Prostate gland (tissue), 2 donors: ENCODE results near the gene HRH4.

ENCODE experiments used
- POLR2A ChIP-seq: fragments of 450-650 bp; IDR thresholded peaks from one replicate; pipeline ENCODE4 v1.6.1; 2016; ENCODE audit warnings: antibody characterized with exemption, mild to moderate bottlenecking
- TF ChIP-seq, protein P1 (sequence below), 4 experiments: fragments of 200-600 bp in 2 of 4; fragments of 450-650 bp in 2 of 4; sonication (generic) in 2 of 4; IDR thresholded peaks; 1 replicate in 3 of 4; 2 replicates in 1 of 4; pipeline ENCODE4 v1.5.1; 2016 to 2019; ENCODE audit warnings: antibody characterized with exemption in 4 of 4, mild to moderate bottlenecking in 2 of 4, moderate library complexity in 2 of 4

DNA sequence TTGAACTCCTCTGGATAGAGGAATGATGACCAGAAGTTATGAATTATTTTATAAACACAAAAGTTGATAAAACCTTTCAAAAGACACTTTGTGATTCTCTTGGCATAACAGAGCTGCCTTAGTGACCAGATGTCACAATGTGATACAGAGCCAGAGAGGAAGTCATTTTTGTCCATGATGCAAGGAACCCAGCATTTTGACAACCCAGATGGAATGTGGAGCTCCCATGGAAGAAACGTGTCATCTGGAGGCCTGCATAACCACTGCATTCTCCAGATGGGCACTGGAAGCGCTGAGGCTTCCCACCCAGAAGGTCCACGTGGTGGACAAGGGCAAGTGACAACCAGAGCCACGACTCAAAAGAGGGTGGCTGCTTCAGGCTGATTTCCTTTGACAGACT is 30.1 kb downstream of the HRH4 start:
- TF ChIP-seq, protein P1, sequence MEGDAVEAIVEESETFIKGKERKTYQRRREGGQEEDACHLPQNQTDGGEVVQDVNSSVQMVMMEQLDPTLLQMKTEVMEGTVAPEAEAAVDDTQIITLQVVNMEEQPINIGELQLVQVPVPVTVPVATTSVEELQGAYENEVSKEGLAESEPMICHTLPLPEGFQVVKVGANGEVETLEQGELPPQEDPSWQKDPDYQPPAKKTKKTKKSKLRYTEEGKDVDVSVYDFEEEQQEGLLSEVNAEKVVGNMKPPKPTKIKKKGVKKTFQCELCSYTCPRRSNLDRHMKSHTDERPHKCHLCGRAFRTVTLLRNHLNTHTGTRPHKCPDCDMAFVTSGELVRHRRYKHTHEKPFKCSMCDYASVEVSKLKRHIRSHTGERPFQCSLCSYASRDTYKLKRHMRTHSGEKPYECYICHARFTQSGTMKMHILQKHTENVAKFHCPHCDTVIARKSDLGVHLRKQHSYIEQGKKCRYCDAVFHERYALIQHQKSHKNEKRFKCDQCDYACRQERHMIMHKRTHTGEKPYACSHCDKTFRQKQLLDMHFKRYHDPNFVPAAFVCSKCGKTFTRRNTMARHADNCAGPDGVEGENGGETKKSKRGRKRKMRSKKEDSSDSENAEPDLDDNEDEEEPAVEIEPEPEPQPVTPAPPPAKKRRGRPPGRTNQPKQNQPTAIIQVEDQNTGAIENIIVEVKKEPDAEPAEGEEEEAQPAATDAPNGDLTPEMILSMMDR (IDR thresholded peaks at IDR 0.05) = no peak
- no peak for TF ChIP-seq POLR2A
